Muscle of leg (tissue), 9 donors: ENCODE data around the gene IFRD1. TPM values are rescaled to one million over a fixed set of nuclear protein-coding genes. Genes with fewer than 3 reads are reported as not detected.

ENCODE experiments used
- polyA plus RNA-seq, 8 donors: library from polyadenylated mRNA; unstranded; fragments of 120-200 nt; gene quantifications; one replicate each; pipeline versions ENCODE4 v1.2.1 to v1.2.3, GENCODE V29; 2013; ENCODE audit warnings: inconsistent platforms in 1 of 8, low replicate concordance in 1 of 8; ENCODE audit not compliant: insufficient read length in 8 of 8, insufficient read depth in 1 of 8
- total RNA-seq: library from RNA; stranded (reverse); fragments of 120-200 nt; gene quantifications from one replicate; pipeline ENCODE4 v1.2.4, GENCODE V29; 2013

Gene IFRD1
- total and polyA plus RNA-seq, 9 donors, result 21.2 to 28.7 (median 24.4) TPM

Other genes with a start within 250 kb of the IFRD1 start
- gene DOCK4, start 244.1 kb upstream of the IFRD1 start, total RNA-seq, result 14.0 TPM
- 10 to 100 TPM in 4 of 8 donors, 1 to 10 TPM in 4; 8.2 to 13.8 (median 9.9) TPM for gene DOCK4, start 244.1 kb upstream of the IFRD1 start, polyA plus RNA-seq
- gene ZNF277, start 243.8 kb upstream of the IFRD1 start, total RNA-seq, result 29.8 TPM
- 10 to 100 TPM; 17.7 to 26.1 (median 22.8) TPM for gene ZNF277, start 243.8 kb upstream of the IFRD1 start, polyA plus RNA-seq
- 23.8 TPM for gene LSMEM1, start 30.5 kb downstream of the IFRD1 start, total RNA-seq
- gene LSMEM1, start 30.5 kb downstream of the IFRD1 start, polyA plus RNA-seq, result 10 to 100 TPM; 10.5 to 30.6 (median 16.8) TPM